Measurements from ENCODE around the gene KRT72. TPM values are rescaled to one million over a fixed set of nuclear protein-coding genes. Genes with fewer than 3 reads are reported as not detected.

The KRT72 gene
- total RNA-seq (2014; rRNA removed; shearing (Covaris generic)), result not detected in 2 replicates

DNA sequence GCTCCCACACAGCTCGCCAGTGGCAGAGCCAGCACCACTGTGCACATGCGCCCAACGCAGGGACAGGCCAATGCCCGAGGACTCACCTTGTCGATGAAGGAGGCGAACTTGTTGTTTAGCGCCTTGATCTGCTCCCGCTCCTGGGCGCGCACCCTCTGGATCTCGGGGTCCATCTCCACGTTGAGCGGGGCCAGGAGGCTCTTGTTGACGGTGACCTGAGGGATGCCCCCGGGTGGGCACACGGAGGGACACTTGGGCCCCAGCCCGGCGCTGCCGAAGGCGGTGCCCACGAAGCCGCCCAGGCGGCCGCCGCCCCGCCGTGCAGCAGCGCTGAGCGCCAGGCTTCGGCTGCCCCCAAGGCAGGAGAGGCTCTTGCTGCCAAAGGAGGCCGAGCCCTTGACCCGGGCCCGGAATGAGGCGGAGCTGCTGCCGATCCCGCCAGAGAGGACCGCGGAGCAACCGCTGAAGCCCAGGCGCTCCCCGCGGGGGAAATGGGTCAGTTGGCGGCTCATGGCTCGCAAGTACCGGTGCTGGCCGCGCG, at the start of gene KRT72:
TSS of gene KRT72 (minus strand) at position 523 of the 541 bp plus-strand sequence. CDS start at position 512, 11 bp downstream.
- DNase-seq (ENCODE audit: low spot score), result no peak

DNA sequence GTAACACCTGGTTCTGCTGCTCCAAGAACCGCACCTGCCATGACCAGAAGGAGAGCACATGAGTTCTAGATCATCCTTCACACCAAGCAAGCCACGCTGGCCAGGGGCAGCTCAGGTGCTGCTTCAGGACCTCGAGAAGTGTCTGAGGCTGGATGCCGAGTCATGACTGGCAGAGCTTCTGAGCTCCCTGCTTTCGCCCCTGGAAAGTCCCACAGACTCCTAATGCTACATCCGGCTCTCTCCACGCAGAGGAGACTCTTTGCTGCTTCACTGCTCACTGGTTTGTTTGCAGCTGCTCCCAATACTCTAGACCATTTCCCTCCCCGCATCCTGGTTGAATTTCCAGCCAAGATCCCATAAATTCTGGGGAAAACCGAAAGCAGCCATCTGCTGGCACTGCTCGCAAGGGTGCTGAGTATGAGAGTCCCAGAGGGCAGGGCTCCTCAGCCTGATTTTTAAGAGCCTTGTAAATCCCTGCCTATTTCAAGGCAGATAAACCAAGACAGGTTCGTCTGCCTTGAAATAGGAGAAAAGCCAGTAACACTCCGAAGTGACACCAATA, 49.3 kb upstream of the KRT72 start:
- peak; percentile 31 for DNase-seq (ENCODE audit: low spot score)

DNA sequence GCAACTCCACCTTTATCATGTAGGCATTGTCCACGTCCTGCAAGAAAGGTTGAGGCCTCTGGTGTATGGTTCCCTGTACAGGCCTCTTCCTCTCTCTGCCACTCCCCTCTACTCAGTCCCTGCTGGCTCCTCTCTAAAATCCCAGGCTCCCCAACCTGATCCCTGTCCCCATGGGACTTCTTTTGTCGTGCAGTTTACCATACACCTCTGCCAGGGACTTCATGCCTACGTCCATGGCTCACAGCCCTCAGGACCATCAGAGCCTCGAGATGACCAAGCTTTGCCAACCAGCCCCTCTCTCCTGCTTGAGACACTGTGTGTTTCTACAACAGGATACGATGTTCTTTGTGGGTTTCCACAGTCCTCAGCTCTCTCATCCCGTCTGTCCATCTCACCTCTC, 47.8 kb upstream of the KRT72 start:
- no peak for DNase-seq (ENCODE audit: low spot score)

DNA sequence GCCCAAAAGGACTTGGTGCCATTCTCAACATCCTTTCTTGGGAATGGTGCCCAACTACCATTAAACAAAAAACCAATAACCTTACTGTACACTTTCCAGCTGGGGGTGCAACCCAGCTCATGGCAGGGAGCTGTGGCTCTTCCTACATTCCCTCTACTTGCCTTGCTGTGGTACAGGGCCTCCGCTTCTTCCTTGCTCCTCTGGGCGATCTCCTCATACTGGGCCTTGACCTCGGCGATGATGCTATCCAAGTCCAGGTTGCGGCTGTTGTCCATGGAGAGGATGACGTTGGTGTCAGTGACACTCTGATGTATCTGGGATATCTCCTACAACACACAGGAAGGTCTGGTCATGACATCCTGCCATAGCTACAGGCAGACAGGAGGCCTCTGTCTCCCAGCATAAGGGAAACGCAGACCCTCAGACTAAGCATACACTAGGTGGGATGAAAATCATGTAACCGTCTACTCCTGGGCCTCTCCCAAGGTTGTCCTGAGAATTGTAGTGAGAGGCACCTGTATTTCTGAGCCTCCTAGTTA, 46.8 kb upstream of the KRT72 start:
- no peak for DNase-seq (ENCODE audit: low spot score)

DNA sequence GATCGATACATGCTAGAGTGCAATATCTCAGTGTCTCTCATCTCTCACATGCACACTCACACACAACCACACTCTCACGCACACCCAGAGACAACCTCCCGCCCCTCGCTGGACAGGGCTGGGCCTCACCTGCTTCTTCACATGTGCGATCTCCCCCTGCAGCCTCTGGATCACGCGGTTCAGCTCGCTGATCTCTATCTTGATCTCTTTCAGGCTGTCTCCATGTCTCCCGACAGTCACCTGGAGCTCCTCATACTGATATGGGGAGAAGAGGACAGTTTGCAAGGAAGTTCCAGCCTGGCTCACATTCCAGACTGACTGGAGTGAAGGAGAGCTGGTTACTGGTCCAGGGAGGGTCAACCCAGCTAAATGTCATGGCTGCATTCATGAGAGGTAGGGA, 46.3 kb upstream of the KRT72 start:
- DNase-seq (ENCODE audit: low spot score), result no peak

DNA sequence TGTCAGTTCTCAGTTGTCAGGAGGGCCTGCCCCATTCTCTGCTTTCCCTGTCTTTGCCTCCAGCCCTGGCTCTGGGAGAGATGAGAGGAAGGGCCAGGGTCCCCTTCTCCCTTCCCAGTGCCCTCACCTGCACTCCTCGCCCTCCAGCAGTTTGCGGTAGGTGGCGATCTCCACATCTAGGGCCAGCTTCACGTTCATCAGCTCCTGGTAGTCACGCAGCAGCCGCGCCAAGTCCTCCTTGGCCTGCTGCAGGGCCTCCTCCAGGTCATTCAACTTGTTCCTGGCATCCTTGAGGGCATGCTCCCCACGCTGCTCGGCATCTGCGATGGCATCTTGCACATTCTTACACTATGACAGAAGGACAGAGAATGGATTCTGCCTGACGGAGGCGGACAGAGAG, 45.4 kb upstream of the KRT72 start:
- DNase-seq (ENCODE audit: low spot score), result no peak

DNA sequence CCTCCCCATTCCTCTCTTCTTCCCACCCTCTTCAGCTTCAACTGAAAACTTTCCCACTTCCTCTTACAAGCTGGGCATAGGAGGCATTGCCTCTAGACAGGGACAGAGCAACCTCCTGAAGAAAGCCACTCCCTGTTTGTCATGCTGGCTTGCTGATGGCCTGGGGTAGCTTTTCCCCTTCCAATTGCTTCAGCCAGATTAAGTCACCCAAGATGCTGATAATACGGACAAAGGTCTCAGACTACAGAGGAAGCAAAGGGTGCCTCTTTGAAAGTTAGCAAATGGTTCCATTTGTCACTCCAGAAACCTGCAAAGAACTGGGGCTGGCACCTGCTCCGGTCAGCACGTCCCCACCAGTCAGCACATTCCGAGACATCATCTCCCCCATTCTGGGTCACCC, 44.7 kb upstream of the KRT72 start:
- DNase-seq (ENCODE audit: low spot score), result no peak

DNA sequence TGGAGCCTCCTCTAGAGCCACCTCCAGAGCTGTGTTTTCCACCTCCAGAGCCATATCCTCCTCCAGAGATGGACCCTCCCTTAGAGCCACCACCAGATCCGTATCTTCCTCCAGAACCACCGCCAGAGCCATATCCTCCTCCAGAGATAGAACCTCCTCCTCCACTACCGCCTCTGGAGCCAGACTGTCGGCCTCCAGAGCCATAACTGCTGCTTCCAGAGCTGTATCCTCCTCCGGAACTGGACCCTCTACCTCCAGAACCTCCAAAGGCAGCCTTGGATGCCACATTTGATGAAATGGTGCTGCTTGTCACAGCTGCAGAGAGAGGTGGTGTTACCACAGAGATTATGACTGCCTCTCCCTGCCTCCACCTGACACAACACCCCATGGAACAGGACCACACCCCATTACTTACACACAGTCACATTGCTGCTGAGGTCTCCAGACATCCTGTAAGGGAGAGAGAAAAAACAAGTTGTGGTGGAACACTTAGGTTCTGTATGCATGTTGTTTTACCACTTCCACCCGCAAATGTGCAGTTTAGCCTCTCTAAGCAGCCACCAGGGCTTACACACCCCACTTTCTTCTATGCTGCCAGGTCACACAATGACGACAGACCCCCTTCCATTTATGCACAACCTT, 44.0 kb upstream of the KRT72 start:
- DNase-seq (ENCODE audit: low spot score), result no peak

DNA sequence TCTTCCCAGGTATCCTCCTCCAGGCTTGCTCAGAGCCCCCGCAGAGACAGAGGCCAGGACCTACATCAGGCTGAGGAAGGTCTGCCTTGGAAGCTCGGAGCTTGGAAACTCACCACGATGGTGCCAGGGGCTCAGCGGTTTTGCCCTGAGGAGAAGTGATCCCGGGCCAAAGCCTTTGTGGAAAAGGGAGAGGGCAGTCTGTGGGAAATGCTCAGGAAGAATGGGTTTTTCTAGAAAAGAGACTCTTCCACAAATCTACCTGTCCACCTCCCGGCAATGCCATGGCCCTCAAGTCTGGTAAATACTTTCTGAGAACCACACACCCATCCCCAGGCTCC, 42.8 kb upstream of the KRT72 start:
- no peak for DNase-seq (ENCODE audit: low spot score)

DNA sequence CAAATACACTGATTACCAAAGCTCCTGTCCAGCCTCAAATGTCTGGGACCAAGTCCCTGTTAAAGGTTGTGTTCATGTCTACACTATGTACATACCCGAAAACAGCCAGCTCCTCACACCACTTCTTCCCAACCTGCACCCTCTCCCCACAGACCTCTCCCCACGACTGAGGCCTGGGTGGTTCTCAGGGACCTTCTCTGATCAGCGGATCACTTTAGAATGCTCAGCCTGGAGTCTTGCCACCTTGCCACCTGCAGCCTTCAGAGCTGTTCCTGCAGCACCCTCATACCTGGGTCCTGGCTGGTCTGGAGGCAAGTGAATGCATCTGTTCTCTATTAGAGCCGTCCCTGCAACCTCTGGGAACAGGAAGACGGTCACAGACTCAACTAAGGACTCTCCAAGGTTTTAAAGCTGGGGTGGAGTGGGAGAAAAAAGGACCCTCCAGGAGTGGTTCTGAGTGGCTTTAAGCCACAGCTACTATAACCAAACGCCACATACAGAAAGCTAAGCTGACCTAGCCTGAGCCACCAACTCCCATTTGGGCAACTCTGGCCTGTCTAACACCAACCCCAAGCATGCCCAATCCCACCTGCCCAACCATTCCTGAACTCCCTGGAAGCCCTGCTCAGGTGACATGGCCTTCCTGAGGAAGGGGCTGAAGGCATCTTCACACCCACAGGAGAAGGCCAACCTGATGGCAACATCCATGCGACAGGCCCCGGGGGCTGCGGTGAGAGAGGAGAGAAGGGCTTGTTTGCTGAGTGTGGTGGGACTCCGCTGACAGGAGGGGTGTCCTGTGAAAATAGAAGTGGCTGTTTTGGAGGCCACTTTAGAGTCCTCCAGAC, 42.2 kb upstream of the KRT72 start:
- no peak for DNase-seq (ENCODE audit: low spot score)

DNA sequence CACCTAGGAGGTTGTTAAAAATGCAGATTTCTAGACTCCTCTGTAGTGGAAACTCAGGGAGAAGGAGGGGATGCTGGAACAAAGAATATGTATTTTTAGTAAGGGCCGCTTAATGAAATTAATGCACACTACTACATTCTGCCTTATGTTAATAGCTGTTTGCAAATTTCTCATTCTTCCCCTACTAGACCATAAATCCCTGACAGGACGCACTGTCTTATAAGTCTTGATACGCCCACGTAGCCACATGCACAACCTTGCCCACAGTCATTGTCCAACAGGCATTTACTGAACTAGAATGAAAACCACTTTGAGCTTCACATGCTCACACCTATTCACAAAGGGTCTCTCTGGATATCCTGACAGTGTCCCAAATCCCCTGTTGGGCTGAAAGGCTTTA, 40.2 kb upstream of the KRT72 start:
- no peak for DNase-seq (ENCODE audit: low spot score)

DNA sequence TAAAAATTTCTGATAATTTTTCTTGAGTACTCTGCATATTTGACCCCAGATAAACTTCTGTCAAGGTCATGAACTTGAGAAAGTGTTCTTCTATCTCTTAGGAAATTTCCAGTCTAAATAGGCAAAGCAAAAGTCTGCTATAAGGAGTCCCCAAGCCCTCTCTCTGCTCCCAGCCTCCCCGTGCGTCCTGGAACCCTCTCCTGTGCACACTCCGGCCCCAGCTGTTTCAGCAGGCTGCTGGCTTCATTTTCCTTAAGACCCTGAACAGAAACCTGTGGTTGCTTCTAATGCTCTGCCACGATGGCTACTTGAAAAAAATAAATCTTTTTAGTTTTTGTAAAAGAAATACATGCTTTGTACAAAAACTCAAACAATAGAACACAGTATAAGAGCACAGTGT, 36.0 kb upstream of the KRT72 start:
- no peak for DNase-seq (ENCODE audit: low spot score)

DNA sequence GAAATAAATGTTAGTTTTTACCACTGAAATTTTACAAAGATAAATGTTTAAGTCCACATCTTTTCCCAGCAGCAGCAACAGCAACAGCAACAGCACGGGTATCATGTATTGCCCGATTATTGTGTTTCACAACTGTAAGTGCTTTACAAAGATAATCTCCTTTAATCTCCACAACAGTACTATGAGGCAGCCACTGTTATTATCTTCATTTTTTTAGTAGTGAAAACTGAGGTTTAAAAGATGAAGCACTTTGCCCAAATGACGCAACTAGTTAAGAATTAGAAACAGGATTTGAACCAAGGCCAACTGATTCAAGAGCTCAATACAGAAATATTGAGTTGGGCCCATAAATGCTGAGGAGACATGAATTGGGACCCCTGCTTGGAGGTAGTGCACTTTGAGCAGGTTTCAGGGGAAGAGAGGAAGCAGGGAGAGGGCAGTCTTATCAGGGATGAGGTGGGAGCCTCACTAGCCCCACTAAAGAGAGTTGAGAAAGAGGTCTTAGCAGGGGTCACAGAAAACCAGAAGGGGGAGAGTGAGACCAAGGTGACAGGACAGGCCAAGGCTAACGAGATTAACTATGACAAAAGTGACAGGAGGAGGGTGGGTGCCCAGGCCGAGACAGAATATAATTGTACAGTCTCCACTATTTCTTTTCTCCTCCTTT, 35.5 kb upstream of the KRT72 start:
- no peak for DNase-seq (ENCODE audit: low spot score)

DNA sequence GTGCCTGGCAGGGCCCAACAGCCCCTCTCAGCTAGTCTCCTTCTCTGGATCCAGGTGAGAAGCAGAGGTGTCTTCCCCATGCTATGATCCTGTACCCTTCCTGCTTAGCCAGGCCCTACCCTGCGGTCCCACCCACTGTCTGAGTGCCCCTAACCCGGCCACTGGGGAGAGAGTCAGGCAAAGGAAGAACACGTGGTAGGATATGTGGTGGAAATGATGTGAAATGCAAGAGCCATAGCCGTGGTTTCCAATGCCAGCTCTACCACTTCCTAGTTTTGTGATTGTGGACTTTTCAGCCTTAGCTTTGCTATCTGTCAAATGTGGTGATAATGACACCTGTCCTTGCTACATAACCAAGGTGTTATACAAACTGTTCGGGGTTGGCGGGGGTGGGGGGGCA, 34.9 kb upstream of the KRT72 start:
- no peak for DNase-seq (ENCODE audit: low spot score)

DNA sequence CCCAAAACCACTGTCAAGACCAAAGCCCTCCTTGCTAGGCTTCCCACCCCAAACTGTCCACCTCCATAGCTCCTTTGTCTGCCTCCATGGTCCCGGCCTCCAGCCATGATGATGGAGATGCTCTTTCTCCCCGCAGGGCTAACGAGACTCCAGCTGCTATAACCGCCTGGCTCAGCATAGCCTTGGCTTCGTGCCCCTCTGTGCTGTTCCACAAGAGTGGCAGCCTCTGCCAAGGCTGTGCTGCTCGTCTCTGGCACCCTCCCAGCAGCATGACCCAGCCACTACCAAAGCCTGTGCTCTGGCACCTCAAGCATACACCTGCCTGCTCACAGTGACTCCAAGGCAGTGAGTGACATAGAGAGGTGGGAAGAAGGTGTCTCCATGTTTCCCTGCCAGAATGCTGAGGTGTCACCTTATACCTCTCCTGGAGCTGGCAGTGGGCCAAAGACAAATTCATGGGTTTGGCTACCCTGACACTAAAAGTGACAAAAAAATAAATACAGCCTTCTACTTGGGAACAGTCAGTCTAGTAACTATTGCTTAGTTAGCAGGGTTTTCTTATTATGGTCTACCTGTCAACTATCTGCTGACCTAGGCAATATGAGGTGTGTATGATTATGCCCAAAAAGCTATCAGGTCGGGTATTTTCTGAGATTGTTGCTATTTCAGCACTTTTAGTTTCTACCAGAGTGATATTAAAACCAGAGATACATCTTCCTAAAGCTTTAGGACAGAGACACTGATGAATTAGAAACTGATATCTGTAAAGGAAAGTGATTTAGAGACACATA, 33.2 kb upstream of the KRT72 start:
- no peak for DNase-seq (ENCODE audit: low spot score)

DNA sequence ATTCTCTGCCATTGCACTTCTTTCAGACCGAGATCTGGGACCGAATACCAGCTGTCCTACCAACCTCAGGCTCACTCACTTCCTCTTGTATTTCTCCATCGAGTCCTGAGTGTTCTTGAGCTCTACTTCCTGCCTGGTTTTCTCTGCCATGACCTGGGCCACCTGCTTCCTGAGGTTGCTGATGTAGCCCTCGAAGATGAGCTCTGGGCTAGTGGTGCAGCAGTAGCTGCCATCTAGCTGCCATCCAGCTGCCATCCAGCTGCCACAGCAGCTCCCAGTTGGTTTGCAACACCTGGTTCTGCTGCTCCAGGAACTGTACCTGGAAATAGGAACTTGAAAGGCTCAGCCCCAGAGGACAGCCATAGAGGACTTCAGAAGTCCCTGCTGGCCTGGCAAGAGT, 32.1 kb upstream of the KRT72 start:
- no peak for DNase-seq (ENCODE audit: low spot score)

DNA sequence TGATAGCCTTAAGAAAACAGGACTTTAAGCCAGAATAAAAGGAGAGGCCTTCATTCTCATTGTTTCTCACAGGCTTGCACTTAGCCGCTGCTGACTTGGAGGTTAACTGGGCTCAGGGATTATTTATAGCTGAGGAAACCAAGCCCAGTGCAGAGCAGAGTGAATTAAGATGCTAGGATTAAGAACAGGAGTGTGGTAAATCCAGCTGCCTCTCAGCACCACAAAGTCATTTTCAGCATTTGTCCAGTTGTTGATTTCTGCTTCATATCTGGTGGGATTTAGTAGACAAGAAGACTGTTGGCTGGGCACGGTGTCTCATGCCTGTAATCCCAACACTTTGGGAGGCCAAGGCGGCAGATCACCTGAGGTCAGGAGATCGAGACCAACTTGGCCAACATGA, 31.4 kb upstream of the KRT72 start:
- no peak for DNase-seq (ENCODE audit: low spot score)

DNA sequence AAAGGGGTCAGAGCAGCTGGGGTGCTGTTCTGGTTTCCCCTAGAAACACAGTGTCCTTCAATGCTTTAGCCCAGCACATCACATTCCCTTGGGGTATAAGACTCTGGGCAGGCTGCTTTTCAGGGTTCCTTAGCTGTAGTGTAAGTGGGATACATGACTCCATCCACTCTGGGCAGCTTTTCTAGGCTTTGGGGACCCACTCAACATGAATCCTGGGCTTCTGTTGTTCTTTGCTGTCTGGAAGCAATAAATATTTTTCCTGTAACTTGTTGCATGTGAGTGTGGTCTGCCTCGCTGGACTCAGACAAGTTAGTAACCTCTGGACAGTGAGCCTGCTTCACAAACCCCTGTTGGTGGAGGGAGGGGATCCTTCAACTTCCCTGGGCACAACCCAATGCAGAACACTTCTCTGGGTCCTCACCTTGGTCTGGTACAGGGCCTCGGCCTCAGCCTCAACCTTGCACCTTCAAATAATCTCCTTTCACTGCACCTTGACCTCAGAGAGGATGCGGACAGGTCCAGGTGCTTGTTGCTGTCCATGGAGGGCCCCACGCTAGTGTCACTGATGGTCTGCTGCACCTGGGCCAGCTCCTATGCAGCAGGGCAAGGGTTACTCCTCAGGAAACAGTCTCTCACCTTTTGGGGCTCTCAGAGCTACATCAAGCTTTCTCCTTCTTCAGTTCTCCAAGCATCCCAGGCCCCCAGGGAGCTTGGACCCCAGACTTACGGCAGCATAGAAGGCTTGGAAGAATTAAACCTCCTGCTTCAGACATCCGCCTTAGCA, 30.6 kb upstream of the KRT72 start:
- no peak for DNase-seq (ENCODE audit: low spot score)

DNA sequence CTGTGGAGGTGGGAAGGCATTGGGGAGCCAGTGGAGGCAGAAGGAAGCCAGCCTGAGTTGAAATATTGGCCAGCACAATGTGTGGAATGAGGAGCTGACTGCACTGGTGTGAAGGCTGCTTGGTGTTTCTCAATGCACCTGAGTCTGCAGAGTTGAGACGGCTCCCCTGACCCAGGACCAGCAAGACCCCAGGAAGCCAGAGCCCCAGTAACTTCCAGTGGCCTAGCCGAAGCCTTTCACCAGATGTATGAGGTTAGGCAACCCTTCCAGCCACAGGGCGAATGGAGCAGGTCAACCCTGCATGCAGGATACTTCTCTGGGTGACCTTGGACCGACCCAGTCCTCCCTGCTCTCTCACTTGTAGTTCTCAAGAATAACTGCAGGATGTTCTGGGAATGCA, 30.0 kb upstream of the KRT72 start:
- DNase-seq (ENCODE audit: low spot score), result no peak

DNA sequence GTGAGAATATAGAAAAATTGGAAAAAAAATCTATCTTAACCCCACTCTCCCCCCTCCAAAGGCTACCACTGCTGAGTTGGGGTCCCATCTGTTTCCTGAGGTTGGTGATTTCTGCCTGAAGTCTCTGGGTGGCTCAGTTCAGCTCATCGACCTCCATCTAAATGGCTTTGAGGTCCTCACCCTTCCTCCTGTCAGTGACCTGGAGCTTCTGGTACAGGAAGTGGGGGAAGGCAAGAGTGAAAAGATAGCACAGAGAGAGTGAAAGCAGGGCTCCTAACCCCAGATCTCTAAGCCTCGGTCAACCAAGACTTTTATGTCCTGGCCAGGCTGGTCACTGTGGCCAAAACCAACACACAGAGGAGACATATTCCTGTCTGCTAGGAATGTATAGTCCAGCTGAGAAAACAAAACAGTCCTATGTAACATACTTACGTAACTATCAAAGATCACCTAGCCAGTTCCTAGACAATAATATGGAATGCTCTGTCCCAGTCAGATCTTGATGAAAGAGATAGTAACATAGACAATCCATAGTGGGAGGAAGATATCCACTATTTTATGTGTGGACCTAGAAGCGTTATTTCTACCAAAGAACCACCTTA, 29.4 kb upstream of the KRT72 start:
- no peak for DNase-seq (ENCODE audit: low spot score)

All from H4 (cell line).